ENCODE results near the gene AHNAK2. TPM values are rescaled to one million over a fixed set of nuclear protein-coding genes. Genes with fewer than 3 reads are reported as not detected.

The AHNAK2 gene
- polyA plus RNA-seq, 4 donors = under 0.01 to 6.3 (median 0.17) TPM

DNA sequence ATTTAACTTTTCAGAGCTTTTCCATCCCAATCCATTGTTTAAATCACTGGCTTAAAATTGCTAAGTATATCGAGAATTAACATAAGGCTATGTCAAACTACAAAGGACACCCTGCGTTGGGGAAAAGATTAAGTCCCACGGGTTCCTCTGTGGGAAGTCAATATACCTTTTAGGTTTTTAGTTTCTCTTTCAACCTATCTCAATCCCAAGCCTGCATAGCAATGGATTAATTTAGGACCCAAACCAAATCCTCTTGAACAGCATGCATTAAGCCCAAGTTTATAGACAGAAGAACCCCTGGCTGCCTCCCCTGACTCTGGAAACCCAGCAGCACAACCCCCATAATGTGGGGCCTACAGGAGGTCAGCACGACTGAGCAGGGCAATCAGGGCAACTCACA is 36.5 kb upstream of the AHNAK2 start:
- Histone ChIP-seq H3K36me3 (ENCODE audit: control insufficient read depth in 3 of 3, insufficient read depth in 2 of 3, low read depth in 1 of 3, low read length in 3 of 3) (peaks cover 2 to 57% (median 5%) of the 10 kb centered on the region in 3 donors), H3K4me3 (ENCODE audit: low read depth in 1 of 3, low read length in 3 of 3) (no peak overlapping the region), H3K4me1 (ENCODE audit: control insufficient read depth in 3 of 3, insufficient read depth in 2 of 3, low read depth in 1 of 3, low read length in 2 of 3) (peaks cover 0 to 9% (median 0%) of the 10 kb centered on the region in 3 donors), H3K27ac (ENCODE audit: low read depth in 1 of 3, low read length in 2 of 3) (no peak overlapping the region), H3K27me3 (ENCODE audit: control insufficient read depth in 3 of 3, insufficient read depth in 3 of 3, low read length in 3 of 3) (no peaks in the 10 kb centered on the region), H3K9me3 (ENCODE audit: control insufficient read depth in 2 of 2, insufficient read depth in 1 of 2, low read depth in 1 of 2, low read length in 1 of 2) (no peaks in the 10 kb centered on the region)
- 52 to 61% (median 58%) methylated on average over 4 of the region's 4 CpGs for WGBS, 3 donors
- FAIRE-seq = no peak
- no peak for DNase-seq

GRCh38 chr14:105014032-105014431 is 35.9 kb upstream of the AHNAK2 start:
- FAIRE-seq (no peak), DNase-seq (no peak)
- WGBS, 3 donors = 74 to 95% (median 87%) methylated on average over 9 of the region's 9 CpGs
- H3K27me3 ChIP-seq (ENCODE audit: control insufficient read depth in 3 of 3, insufficient read depth in 3 of 3, low read length in 3 of 3) = no peaks in the 10 kb centered on the region
- peaks cover 2 to 60% (median 5%) of the 10 kb centered on the region in 3 donors for H3K36me3 ChIP-seq (ENCODE audit: control insufficient read depth in 3 of 3, insufficient read depth in 2 of 3, low read depth in 1 of 3, low read length in 3 of 3)
- H3K9me3 ChIP-seq (ENCODE audit: control insufficient read depth in 2 of 2, insufficient read depth in 1 of 2, low read depth in 1 of 2, low read length in 1 of 2) = no peaks in the 10 kb centered on the region
- H3K27ac ChIP-seq (ENCODE audit: low read depth in 1 of 3, low read length in 2 of 3) = no peak overlapping the region
- H3K4me1 ChIP-seq (ENCODE audit: control insufficient read depth in 3 of 3, insufficient read depth in 2 of 3, low read depth in 1 of 3, low read length in 2 of 3) = peaks cover 0 to 3% (median 0%) of the 10 kb centered on the region in 3 donors
- no peak overlapping the region for H3K4me3 ChIP-seq (ENCODE audit: low read depth in 1 of 3, low read length in 3 of 3)

DNA sequence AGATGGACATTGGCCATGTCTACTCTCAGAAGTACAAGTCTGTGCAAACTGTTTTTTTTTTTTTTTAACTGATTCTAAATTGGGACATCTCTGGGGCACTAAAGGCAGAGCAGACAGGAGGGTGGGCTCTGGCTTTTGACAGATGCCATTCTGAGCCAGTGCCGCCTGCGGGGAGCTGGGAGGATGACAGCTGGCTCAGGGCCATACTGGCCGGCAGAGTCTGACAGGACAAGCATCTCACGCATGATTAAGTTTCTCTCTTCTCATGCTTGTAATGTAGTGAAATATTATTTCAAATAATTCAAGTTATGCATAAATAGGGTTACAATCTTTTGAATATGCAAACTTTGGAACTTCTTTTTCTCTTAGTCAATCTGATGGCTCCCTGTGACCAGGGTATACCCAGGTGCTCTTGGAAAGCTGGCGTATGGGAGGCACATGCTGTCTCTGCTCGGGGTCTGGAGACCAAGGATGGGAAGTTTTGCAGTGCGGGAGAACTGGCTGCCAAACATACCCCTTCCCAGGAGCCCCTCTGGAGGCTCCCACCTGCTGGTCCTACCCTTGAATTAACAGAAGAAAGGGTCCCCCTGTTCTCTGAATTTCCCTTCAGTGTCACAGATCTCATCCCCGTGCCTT is 35.1 kb upstream of the AHNAK2 start:
- FAIRE-seq = no peak
- Histone ChIP-seq H3K4me1 (ENCODE audit: control insufficient read depth in 3 of 3, insufficient read depth in 2 of 3, low read depth in 1 of 3, low read length in 2 of 3) (no peaks in the 10 kb centered on the region), H3K27ac (ENCODE audit: low read depth in 1 of 3, low read length in 2 of 3) (no peak overlapping the region), H3K27me3 (ENCODE audit: control insufficient read depth in 3 of 3, insufficient read depth in 3 of 3, low read length in 3 of 3) (no peaks in the 10 kb centered on the region), H3K9me3 (ENCODE audit: control insufficient read depth in 2 of 2, insufficient read depth in 1 of 2, low read depth in 1 of 2, low read length in 1 of 2) (no peaks in the 10 kb centered on the region), H3K4me3 (ENCODE audit: low read depth in 1 of 3, low read length in 3 of 3) (no peak overlapping the region), H3K36me3 (ENCODE audit: control insufficient read depth in 3 of 3, insufficient read depth in 2 of 3, low read depth in 1 of 3, low read length in 3 of 3) (peaks cover 2 to 56% (median 5%) of the 10 kb centered on the region in 3 donors)
- 60 to 66% (median 64%) methylated on average over 8 of the region's 8 CpGs for WGBS, 3 donors
- DNase-seq = no peak

- no peak overlapping the region for H3K27ac ChIP-seq (ENCODE audit: low read depth in 1 of 3, low read length in 2 of 3)
- no peaks in the 10 kb centered on the region for H3K27me3 ChIP-seq (ENCODE audit: control insufficient read depth in 3 of 3, insufficient read depth in 3 of 3, low read length in 3 of 3)
- H3K4me1 ChIP-seq (ENCODE audit: control insufficient read depth in 3 of 3, insufficient read depth in 2 of 3, low read depth in 1 of 3, low read length in 2 of 3) = no peaks in the 10 kb centered on the region
- 58 to 69% (median 68%) methylated on average over 22 to 23 of the region's 23 CpGs for WGBS, 3 donors
- peaks cover 2 to 64% (median 5%) of the 10 kb centered on the region in 3 donors for H3K36me3 ChIP-seq (ENCODE audit: control insufficient read depth in 3 of 3, insufficient read depth in 2 of 3, low read depth in 1 of 3, low read length in 3 of 3)
- H3K4me3 ChIP-seq (ENCODE audit: low read depth in 1 of 3, low read length in 3 of 3) = no peak overlapping the region
- DNase-seq = peak in 1 of 2 donors; percentile 24
- H3K9me3 ChIP-seq (ENCODE audit: control insufficient read depth in 2 of 2, insufficient read depth in 1 of 2, low read depth in 1 of 2, low read length in 1 of 2) = no peaks in the 10 kb centered on the region
- FAIRE-seq = no peak
These were observed 34.2 kb upstream of the AHNAK2 start for GRCh38 chr14:105012171-105012985.

DNA sequence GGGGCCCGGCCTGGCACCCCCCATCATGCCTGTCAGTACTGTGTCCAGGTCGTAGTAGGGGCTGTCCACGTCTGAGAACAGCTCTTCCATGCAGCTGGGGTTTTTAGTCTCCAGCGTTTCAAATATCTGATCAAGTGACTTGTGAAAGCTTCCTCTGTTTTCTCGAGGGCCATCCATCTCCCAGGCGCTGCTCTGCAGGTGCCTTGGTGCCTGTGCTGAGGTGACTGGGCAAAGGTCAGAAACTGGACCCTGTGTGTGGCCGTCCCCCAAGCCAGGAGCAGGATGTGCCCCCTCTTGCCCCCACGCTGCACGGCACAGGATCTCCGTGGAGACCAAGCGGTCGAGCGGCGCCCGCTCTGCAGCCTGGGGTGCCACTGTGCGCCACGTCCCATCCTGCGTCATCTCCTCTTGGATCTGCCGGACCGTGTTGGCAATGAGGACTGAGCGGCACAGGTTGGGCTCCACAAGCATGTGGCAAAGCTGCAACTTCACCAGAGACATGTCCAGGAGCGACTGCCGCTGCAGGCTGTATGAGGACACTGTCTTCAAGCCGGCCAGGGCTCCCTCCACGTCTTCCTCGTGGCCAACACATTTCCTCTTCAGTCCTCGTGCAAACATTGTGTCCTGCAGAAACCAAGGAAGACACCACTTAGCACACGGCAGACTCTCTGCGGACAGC is 33.3 kb upstream of the AHNAK2 start:
- H3K27ac ChIP-seq (ENCODE audit: low read depth in 1 of 3, low read length in 2 of 3) = no peak overlapping the region
- peaks cover 2 to 71% (median 5%) of the 10 kb centered on the region in 3 donors for H3K36me3 ChIP-seq (ENCODE audit: control insufficient read depth in 3 of 3, insufficient read depth in 2 of 3, low read depth in 1 of 3, low read length in 3 of 3)
- no peaks in the 10 kb centered on the region for H3K4me1 ChIP-seq (ENCODE audit: control insufficient read depth in 3 of 3, insufficient read depth in 2 of 3, low read depth in 1 of 3, low read length in 2 of 3)
- WGBS, 3 donors = 79 to 84% (median 82%) methylated on average over 29 of the region's 29 CpGs
- FAIRE-seq (no peak), DNase-seq (no peak)
- no peak overlapping the region for H3K4me3 ChIP-seq (ENCODE audit: low read depth in 1 of 3, low read length in 3 of 3)
- no peaks in the 10 kb centered on the region for H3K27me3 ChIP-seq (ENCODE audit: control insufficient read depth in 3 of 3, insufficient read depth in 3 of 3, low read length in 3 of 3)
- no peaks in the 10 kb centered on the region for H3K9me3 ChIP-seq (ENCODE audit: control insufficient read depth in 2 of 2, insufficient read depth in 1 of 2, low read depth in 1 of 2, low read length in 1 of 2)

DNA sequence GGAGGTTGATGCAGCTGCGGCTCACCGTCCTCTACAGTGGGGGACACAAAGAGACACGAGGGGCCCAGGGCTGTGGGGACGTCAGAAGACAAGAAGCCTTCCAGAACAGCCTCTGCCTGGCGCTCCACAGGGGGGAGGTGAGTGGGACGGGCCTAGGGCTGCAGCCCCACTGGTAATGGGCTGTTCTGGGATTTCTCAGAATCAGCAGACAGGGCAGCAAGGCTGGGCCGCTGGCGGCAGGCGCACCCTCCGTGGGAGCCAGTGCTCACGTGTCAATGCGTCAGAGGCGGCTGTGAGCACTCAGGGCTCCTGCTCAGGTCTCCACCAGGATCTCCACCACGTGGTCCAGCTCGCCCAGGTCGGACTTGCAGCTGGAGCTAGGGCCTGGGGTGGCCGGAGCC is 32.7 kb upstream of the AHNAK2 start:
- Histone ChIP-seq H3K27me3 (ENCODE audit: control insufficient read depth in 3 of 3, insufficient read depth in 3 of 3, low read length in 3 of 3) (no peaks in the 10 kb centered on the region), H3K9me3 (ENCODE audit: control insufficient read depth in 2 of 2, insufficient read depth in 1 of 2, low read depth in 1 of 2, low read length in 1 of 2) (no peaks in the 10 kb centered on the region), H3K27ac (ENCODE audit: low read depth in 1 of 3, low read length in 2 of 3) (no peak overlapping the region), H3K4me1 (ENCODE audit: control insufficient read depth in 3 of 3, insufficient read depth in 2 of 3, low read depth in 1 of 3, low read length in 2 of 3) (no peaks in the 10 kb centered on the region), H3K4me3 (ENCODE audit: low read depth in 1 of 3, low read length in 3 of 3) (no peak overlapping the region), H3K36me3 (ENCODE audit: control insufficient read depth in 3 of 3, insufficient read depth in 2 of 3, low read depth in 1 of 3, low read length in 3 of 3) (peaks cover 2 to 69% (median 5%) of the 10 kb centered on the region in 3 donors)
- DNase-seq = no peak
- 74 to 86% (median 83%) methylated on average over 17 of the region's 17 CpGs for WGBS, 3 donors
- no peak for FAIRE-seq

GRCh38 chr14:105010106-105010505 is 31.9 kb upstream of the AHNAK2 start:
- no peaks in the 10 kb centered on the region for H3K9me3 ChIP-seq (ENCODE audit: control insufficient read depth in 2 of 2, insufficient read depth in 1 of 2, low read depth in 1 of 2, low read length in 1 of 2)
- FAIRE-seq = no peak
- WGBS, 3 donors = 81 to 87% (median 87%) methylated on average over 3 to 4 of the region's 4 CpGs
- no peaks in the 10 kb centered on the region for H3K27me3 ChIP-seq (ENCODE audit: control insufficient read depth in 3 of 3, insufficient read depth in 3 of 3, low read length in 3 of 3)
- H3K4me1 ChIP-seq (ENCODE audit: control insufficient read depth in 3 of 3, insufficient read depth in 2 of 3, low read depth in 1 of 3, low read length in 2 of 3) = no peaks in the 10 kb centered on the region
- H3K4me3 ChIP-seq (ENCODE audit: low read depth in 1 of 3, low read length in 3 of 3) = no peak overlapping the region
- H3K27ac ChIP-seq (ENCODE audit: low read depth in 1 of 3, low read length in 2 of 3) = no peak overlapping the region
- no peak for DNase-seq
- peaks cover 2 to 67% (median 5%) of the 10 kb centered on the region in 3 donors for H3K36me3 ChIP-seq (ENCODE audit: control insufficient read depth in 3 of 3, insufficient read depth in 2 of 3, low read depth in 1 of 3, low read length in 3 of 3)

DNA sequence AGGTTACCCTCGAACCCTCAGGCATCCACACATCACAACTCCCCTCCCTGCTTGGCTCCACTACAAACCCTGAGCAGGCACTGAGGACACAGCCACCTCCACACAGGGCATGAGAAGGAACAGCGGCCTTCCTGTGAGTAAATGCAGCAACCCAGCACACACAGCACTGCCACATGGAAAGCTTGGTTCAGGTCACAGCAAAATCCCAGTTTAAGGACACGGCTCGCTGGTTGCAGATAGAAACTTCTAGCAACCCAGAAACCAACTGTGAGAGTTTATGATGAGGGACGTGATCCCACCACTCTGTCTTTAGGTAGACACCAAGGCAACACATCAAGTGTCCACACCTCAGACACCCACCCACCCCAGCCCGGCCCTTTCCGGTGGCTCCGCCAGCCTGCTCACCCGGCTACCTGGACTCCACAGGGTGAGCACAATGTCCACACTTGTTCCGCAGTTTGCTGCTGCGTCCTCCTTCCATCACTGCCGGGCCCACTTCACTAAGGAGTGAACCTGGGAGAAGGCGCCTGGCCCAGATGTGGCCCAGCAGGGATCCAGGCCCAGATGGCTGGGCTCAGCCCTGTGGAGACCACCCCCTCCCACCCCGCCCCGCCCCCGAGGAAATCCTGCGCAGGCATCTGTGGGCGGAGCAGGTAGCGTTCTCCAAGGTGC is 29.6 kb upstream of the AHNAK2 start:
- Histone ChIP-seq H3K36me3 (ENCODE audit: control insufficient read depth in 3 of 3, insufficient read depth in 2 of 3, low read depth in 1 of 3, low read length in 3 of 3) (peaks cover 2 to 59% (median 5%) of the 10 kb centered on the region in 3 donors), H3K4me1 (ENCODE audit: control insufficient read depth in 3 of 3, insufficient read depth in 2 of 3, low read depth in 1 of 3, low read length in 2 of 3) (no peaks in the 10 kb centered on the region), H3K27me3 (ENCODE audit: control insufficient read depth in 3 of 3, insufficient read depth in 3 of 3, low read length in 3 of 3) (no peaks in the 10 kb centered on the region), H3K27ac (ENCODE audit: low read depth in 1 of 3, low read length in 2 of 3) (no peak overlapping the region), H3K9me3 (ENCODE audit: control insufficient read depth in 2 of 2, insufficient read depth in 1 of 2, low read depth in 1 of 2, low read length in 1 of 2) (no peaks in the 10 kb centered on the region), H3K4me3 (ENCODE audit: low read depth in 1 of 3, low read length in 3 of 3) (no peak overlapping the region)
- no peak for FAIRE-seq
- WGBS, 3 donors = 94 to 95% (median 95%) methylated on average over 19 of the region's 19 CpGs
- DNase-seq = no peak
